Measurements from ENCODE around the gene SF3B1.

GRCh38 chr2:197431858-197432257 is 3.0 kb downstream of the SF3B1 start:
- no peak for TF ChIP-seq CTCF (conservative IDR thresholded peaks at IDR 0.05 in 1 of 2, IDR thresholded peaks at IDR 0.05 in 1 of 2; ENCODE audit: extremely low read depth in 1 of 2, insufficient read depth in 1 of 2, low read depth in 1 of 2, low read length in 2 of 2)
- no peak for TF ChIP-seq EZH2 (IDR thresholded peaks at IDR 0.05; ENCODE audit: borderline replicate concordance, low read length)
